ENCODE results near the gene RAP1GAP2.

The RAP1GAP2 gene

DNA sequence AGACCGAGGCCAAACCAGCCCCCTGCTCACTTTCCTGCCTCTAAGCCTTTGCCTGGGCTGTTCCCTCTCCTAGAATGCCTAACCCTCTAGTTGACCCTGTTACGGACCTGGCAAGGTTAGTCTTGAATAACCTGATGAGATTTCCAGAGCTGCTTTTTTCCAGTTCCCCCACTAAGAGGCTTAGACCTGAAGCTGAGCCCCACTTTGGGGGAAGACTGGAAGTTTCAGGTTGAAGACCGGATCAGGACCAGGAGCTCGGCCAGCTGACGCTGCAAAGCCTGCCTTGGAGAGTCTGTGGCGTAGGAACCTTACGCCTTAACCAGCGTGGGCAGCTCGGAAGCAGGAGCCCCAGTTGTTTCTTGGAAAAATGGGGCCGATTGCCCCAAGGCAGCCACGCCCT lies 137.4 kb downstream of the RAP1GAP2 start:
- H3K27ac ChIP-seq, result no peak overlapping the region
- TF ChIP-seq, protein P1, sequence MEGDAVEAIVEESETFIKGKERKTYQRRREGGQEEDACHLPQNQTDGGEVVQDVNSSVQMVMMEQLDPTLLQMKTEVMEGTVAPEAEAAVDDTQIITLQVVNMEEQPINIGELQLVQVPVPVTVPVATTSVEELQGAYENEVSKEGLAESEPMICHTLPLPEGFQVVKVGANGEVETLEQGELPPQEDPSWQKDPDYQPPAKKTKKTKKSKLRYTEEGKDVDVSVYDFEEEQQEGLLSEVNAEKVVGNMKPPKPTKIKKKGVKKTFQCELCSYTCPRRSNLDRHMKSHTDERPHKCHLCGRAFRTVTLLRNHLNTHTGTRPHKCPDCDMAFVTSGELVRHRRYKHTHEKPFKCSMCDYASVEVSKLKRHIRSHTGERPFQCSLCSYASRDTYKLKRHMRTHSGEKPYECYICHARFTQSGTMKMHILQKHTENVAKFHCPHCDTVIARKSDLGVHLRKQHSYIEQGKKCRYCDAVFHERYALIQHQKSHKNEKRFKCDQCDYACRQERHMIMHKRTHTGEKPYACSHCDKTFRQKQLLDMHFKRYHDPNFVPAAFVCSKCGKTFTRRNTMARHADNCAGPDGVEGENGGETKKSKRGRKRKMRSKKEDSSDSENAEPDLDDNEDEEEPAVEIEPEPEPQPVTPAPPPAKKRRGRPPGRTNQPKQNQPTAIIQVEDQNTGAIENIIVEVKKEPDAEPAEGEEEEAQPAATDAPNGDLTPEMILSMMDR (conservative IDR thresholded peaks at IDR 0.05), result no peak

DNA sequence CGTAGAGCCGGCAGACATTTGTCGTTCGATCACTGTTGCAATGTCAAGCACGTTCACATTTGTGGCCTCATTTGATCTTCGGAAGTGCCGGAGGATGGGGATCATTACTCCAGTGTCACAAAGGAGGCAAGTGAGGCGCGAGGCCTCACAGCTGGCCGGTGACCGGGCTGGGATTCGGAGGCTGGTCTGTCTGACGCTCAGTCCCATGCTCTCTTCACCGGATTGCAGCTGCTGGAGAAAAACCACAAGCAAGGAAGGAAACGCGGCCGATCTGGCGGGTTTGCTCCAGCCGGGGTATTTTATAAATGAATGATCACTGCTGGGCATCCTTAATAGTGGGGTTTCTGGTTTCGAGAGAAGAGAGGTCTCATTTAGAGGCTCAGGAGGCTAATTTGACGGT lies 139.4 kb downstream of the RAP1GAP2 start:
- TF ChIP-seq, protein P1 (conservative IDR thresholded peaks at IDR 0.05), result no peak
- H3K27ac ChIP-seq, result no peak overlapping the region

DNA sequence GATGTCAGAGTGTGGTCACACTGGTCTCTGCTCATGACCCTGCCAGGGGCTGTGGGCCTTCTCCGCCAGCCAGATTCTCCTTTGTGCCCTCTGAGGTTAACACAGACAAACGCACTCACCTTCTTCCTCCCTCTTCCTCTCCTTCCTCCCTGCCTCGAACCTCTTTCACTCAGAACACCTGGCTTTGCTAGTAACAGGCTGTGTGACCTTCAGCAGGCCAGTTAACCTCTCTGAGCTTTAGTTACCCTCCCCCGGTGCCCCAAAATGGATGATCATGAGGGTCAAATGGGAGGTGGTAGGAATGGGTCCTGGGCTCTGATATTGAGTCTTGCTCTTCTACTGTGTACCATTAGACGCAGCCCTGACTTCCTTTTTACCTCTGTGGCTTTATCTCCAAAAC lies 140.1 kb downstream of the RAP1GAP2 start:
- H3K27ac ChIP-seq, result no peak overlapping the region
- TF ChIP-seq, protein P1 (conservative IDR thresholded peaks at IDR 0.05), result no peak

DNA sequence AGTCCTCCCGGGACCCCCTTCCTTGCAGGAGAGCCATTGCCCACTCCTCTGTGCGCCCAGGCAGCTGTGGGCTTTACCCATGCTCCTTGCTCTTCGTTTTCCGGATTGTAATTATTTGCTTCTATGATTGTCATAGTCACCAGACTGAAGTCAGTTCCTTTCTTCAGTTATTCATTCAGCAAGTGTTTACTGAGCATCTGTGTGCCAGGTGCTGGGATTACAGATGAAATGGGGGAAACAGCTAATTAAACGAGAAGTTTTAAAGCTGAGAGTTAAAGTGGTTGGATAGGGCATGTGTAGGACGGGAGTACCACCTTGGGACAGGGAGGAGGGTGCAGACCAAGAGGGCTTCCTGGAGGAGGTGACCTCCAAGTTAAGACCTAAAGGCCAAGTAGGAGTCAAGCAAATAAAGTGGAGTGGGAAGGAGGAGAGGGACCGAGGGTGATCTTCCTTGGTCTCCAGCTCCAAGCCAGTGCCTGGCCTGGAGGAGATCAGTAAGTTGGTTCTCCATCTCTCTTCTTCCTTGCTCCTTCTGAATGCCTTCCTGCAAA lies 140.6 kb downstream of the RAP1GAP2 start:
- H3K27ac ChIP-seq, result no peak overlapping the region
- TF ChIP-seq, protein P1 (conservative IDR thresholded peaks at IDR 0.05), result no peak

DNA sequence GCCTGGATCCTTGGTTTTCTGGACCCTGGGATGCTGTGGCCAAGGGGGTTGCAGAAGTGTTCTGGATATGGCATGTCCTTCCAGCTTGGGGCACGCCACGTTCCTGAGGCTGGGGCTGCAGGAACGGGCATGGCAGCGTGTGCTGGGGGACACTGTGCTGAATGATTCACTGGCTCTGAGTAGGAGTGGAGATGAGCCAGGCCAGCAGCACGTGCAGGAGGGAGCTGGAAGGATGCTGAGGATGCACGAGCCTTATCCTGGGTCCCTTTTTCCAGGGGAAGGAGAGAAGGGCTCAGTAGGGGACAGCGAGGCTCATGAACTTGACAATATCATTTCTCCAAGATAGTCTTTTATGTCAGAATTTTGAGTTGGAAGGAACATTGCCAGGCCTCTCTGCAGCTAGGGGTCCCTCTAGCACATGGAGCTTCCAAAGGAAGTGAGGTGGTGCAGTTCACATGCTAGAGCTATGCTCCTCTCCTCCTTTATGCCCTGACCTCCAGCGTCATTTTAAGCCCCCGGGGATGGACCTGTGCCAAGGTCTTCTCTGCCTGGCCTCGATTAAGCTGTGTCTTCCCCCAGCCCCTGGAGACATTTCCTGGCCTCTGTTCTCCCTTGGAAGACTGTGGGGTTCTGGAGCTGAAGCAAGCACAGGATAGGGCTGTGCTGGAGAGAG lies 141.2 kb downstream of the RAP1GAP2 start:
- no peak overlapping the region; the same call in 1 of the 2 replicates for H3K27ac ChIP-seq
- TF ChIP-seq, protein P1 (conservative IDR thresholded peaks at IDR 0.05), result peak; percentile 21; the same call in 1 of the 2 replicates

DNA sequence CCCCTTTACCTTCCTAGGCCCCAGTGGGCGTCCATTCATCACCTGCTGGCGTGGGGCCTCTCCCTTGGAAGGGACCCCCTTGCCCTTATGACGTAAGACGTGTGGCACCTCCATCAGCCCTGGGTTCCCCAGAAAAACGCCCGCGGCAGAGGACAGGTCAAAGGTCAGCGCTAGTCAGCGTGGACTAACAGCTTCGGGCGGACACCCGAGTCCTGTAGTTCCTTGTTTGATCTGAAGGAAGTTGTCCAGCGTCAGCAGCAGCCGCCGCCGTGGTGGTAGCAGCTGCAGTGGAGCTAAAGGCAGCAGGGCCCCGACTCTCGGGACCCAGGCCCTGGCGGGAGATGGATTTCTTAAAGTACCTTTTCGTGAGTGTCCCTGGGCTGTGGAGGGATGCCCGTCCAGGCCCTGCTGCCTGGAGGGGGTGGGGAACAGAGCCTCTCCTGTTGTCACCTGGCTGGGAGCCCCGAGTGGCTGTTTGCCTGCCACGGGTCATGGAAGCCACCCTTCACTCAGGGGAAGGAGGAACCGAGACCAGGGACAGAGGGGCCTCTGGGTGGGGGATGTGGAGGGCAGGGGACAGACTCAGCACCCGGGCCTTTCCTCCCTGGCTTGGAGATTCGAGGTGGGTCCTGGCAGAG lies 143.6 kb downstream of the RAP1GAP2 start:
- TF ChIP-seq, protein P1 (conservative IDR thresholded peaks at IDR 0.05), result no peak
- peak overlapping the region; percentile 3; the same call in 1 of the 2 replicates for H3K27ac ChIP-seq

DNA sequence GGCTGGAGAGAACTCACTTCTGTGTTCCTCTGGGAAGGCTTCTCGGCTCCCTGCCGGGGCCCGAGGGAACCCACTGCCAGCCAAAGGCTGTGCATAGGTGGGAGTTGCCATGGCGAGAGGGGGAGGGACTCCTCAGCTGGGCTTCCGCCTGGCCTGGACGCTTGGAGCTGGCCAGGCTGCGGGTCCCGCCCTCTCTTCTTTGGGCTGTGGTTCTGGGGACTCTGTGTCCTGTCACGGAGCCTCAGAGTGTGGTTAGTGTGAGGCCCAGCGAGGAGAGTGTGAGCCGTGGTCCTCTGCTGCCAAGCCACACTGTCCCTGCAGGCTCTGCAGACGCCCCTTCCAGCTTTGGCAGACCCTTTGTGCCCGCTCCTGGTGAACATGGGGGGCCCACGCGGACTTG lies 144.1 kb downstream of the RAP1GAP2 start:
- TF ChIP-seq, protein P1 (conservative IDR thresholded peaks at IDR 0.05), result no peak
- peak overlapping the region; percentile 3; the same call in 1 of the 2 replicates for H3K27ac ChIP-seq

All from VCaP (cell line).